GM19438 (cell line): ENCODE results near the gene ALOX15B.

Source experiments
- ATAC-seq: cut with Tn5 transposase; IDR thresholded peaks from one replicate; pipeline ENCODE4 v1.9.1; 2021; ENCODE audit warnings: low read depth; ENCODE audit not compliant: unreplicated experiment

The ALOX15B gene

GRCh38 chr17:8038954-8039610 is at the start of gene ALOX15B:
Gene ALOX15B (plus strand): TSS chr17:8039059. CDS start chr17:8039156, 97 bp downstream.
- no peak for ATAC-seq

- ATAC-seq = no peak
Measured at GRCh38 chr17:7989781-7990655, 48.8 kb upstream of the ALOX15B start.

GRCh38 chr17:7992516-7992915 is 46.3 kb upstream of the ALOX15B start:
- no peak for ATAC-seq

GRCh38 chr17:7992924-7993323 is 45.9 kb upstream of the ALOX15B start:
- no peak for ATAC-seq

GRCh38 chr17:7993972-7994589 is 44.8 kb upstream of the ALOX15B start:
- no peak for ATAC-seq

GRCh38 chr17:7995724-7996123 is 43.1 kb upstream of the ALOX15B start:
- no peak for ATAC-seq

- no peak for ATAC-seq
Measured at GRCh38 chr17:7997186-7997585, 41.7 kb upstream of the ALOX15B start.

- no peak for ATAC-seq
Measured at GRCh38 chr17:8001976-8002720, 36.7 kb upstream of the ALOX15B start, which contains the start of gene GUCY2D. Gene GUCY2D (plus strand): TSS chr17:8002615. CDS start chr17:8003048, 433 bp downstream.

- ATAC-seq = no peak
Measured at GRCh38 chr17:8002721-8003593, 35.9 kb upstream of the ALOX15B start.

GRCh38 chr17:8003594-8004181 is 35.2 kb upstream of the ALOX15B start:
- ATAC-seq = no peak

- no peak for ATAC-seq
Measured at GRCh38 chr17:8004899-8005298, 34.0 kb upstream of the ALOX15B start.

GRCh38 chr17:8005357-8005756 is 33.5 kb upstream of the ALOX15B start:
- no peak for ATAC-seq

- ATAC-seq = no peak
Measured at GRCh38 chr17:8005967-8006730, 32.7 kb upstream of the ALOX15B start.

GRCh38 chr17:8006836-8007680 is 31.8 kb upstream of the ALOX15B start:
- ATAC-seq = no peak

GRCh38 chr17:8007836-8008235 is 31.0 kb upstream of the ALOX15B start:
- no peak for ATAC-seq

GRCh38 chr17:8012045-8012580 is 26.7 kb upstream of the ALOX15B start:
- no peak for ATAC-seq

GRCh38 chr17:8012996-8013640 is 25.7 kb upstream of the ALOX15B start:
- ATAC-seq = no peak
